Measurements from ENCODE around the gene SGCD.

GRCh38 chr5:156421798-156422197 lies 94.8 kb downstream of the SGCD start:
- no peak for TF ChIP-seq CEBPB (IDR thresholded peaks at IDR 0.05; ENCODE audit: low read depth, low read length)
- no peak for TF ChIP-seq CTCF (conservative IDR thresholded peaks at IDR 0.05; ENCODE audit: low read depth, low read length)

Measured in IMR-90 (cell line).